Thyroid gland (tissue), 4 donors: ENCODE measurements around the gene ELL. TPM values are rescaled to one million over a fixed set of nuclear protein-coding genes. Genes with fewer than 3 reads are reported as not detected.
A peak's percentile ranks its signal among the peaks of the same experiment; 100 is the strongest.

Experiments used
- DNase-seq, 2 donors: peaks; one replicate each; pipeline ENCODE4 v3.0.0-alpha.2; 2019
- H3K27ac ChIP-seq, 3 donors: fragments of 200-600 bp; sonication (generic); 1 replicate in 2 of 3; 2 replicates in 1 of 3; pipeline ENCODE4 v1.5.1; 2016 to 2019; ENCODE audit warnings: mild to moderate bottlenecking in 1 of 3, moderate library complexity in 1 of 3
- H3K27me3 ChIP-seq: fragments of 200-600 bp; sonication (generic); one replicate; pipeline ENCODE4 v1.5.1; 2019
- H3K36me3 ChIP-seq, 2 donors: fragments of 200-600 bp; sonication (generic); one replicate each; pipeline ENCODE4 v1.5.1; 2016 to 2019
- H3K4me1 ChIP-seq, 2 donors: fragments of 200-600 bp; sonication (generic); one replicate each; pipeline ENCODE4 v1.5.1; 2017 to 2019
- H3K4me3 ChIP-seq, 3 donors: fragments of 200-600 bp; sonication (generic); replicated peaks in 1 of 3; 1 replicate in 2 of 3; 2 replicates in 1 of 3; pipeline ENCODE4 v1.5.1; 2016; ENCODE audit warnings: mild to moderate bottlenecking in 1 of 3
- H3K9me3 ChIP-seq: fragments of 200-600 bp; sonication (generic); one replicate; pipeline ENCODE4 v1.5.1; 2017
- CTCF ChIP-seq, 6 experiments: fragments of 200-600 bp in 3 of 6; fragments of 450-650 bp in 3 of 6; sonication (generic) in 3 of 6; IDR thresholded peaks; one replicate each; pipeline ENCODE4 v1.5.1; 2016 to 2019; ENCODE audit warnings: antibody characterized with exemption in 6 of 6, mild to moderate bottlenecking in 2 of 6, inconsistent platforms in 1 of 6, moderate library complexity in 1 of 6
- POLR2A ChIP-seq, 2 donors: fragments of 450-650 bp; IDR thresholded peaks; one replicate each; pipeline ENCODE4 v1.6.1; 2017; ENCODE audit warnings: antibody characterized with exemption in 2 of 2, mild to moderate bottlenecking in 2 of 2, moderate library complexity in 1 of 2
- WGBS, 2 donors: methylation state at CpG; one replicate each; pipeline ENCODE4 v1.1.5; 2017; 5-methylcytosine and 5-hydroxymethylcytosine counted together
- intact Hi-C: fragments of 100-400 bp; cut with DNase I; formaldehyde crosslinking; loops from one replicate; pipeline ENCODE4 v1.15.1; 2023
- total RNA-seq, 4 donors: library from RNA; depleted of rRNA; stranded (reverse); fragments of >200 nt; gene quantifications; one replicate each; pipeline ENCODE4 v1.2.3, GENCODE V29; 2016

Gene ELL
- total RNA-seq, 4 donors from 2014 or later = 10.8 to 31.0 (median 11.5) TPM

DNA sequence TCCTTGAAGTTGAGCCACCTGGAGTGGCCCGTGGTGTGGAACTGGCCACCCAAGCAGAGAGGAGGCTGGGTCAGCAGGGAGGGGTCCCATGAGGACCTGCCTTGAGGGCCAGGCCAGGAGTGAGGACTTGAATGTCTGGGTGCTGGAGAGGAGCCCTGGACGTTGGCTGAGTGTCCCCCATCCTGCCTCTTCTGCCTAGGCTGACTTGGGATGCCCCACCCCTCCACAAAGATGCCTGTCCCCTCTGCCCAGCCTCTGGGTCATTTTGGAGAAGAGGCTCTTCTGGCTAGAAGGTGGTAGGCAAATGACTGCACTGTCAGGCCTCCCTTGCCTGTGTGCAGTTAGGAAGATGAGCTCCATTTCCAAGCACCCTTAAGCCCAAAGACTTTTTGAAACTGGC, 100.9 kb downstream of the ELL start:
- H3K9me3 ChIP-seq = no peaks in the 10 kb centered on the region
- no peak for DNase-seq
- intact Hi-C loops = no loop called here
- TF ChIP-seq POLR2A (IDR thresholded peaks at IDR 0.05) = no peak
- TF ChIP-seq CTCF (IDR thresholded peaks at IDR 0.05) = no peak
- no peaks in the 10 kb centered on the region for H3K27me3 ChIP-seq
- no peak overlapping the region for H3K4me3 ChIP-seq
- 10 to 33% methylated on average over 1 to 2 of the region's 2 CpGs for WGBS, 2 donors
- peak overlapping the region in 1 of 3 donors; percentile 46 for H3K27ac ChIP-seq
- peaks cover 42 to 63% of the 10 kb centered on the region in 2 donors for H3K4me1 ChIP-seq
- H3K36me3 ChIP-seq = no peaks in the 10 kb centered on the region

- Histone ChIP-seq H3K9me3 (no peaks in the 10 kb centered on the region), H3K27me3 (no peaks in the 10 kb centered on the region), H3K36me3 (no peaks in the 10 kb centered on the region), H3K4me1 (peaks cover 44 to 62% of the 10 kb centered on the region in 2 donors), H3K4me3 (peak overlapping the region; percentile 14 to 66 (median 27)), H3K27ac (peak overlapping the region in 2 of 3 donors; percentile 46 to 90)
- DNase-seq = peak; percentile 48 to 58
- intact Hi-C loops = loop anchor here (10.0 kb wide), 2 partner anchors 165 to 215 kb away; partner anchors contain the start of gene RAB3A
- 1 to 3% methylated on average over 8 to 35 of the region's 97 CpGs for WGBS, 2 donors
- TF ChIP-seq CTCF (IDR thresholded peaks at IDR 0.05) = no peak
- TF ChIP-seq POLR2A (IDR thresholded peaks at IDR 0.05) = no peak
Observed at GRCh38 chr19:18419699-18420460, 102.0 kb downstream of the ELL start.

GRCh38 chr19:18419195-18419698, 102.6 kb downstream of the ELL start, which contains the start of gene SSBP4:
TSS of gene SSBP4 (plus strand) at chr19:18419398. CDS start at chr19:18419649, 251 bp downstream.
- Histone ChIP-seq H3K4me3 (peak within 1 kb of the TSS; percentile 14 to 66 (median 27)), H3K36me3 (no peaks in the 10 kb centered on the region), H3K9me3 (no peaks in the 10 kb centered on the region), H3K4me1 (peaks cover 44 to 68% of the 10 kb centered on the region in 2 donors), H3K27ac (peak within 1 kb of the TSS; percentile 5 to 90 (median 90)), H3K27me3 (no peaks in the 10 kb centered on the region)
- peak in 3 of 6 experiments; percentile 49 to 56 (median 53) for TF ChIP-seq CTCF (IDR thresholded peaks at IDR 0.05)
- peak in 1 of 2 donors; percentile 70 for TF ChIP-seq POLR2A (IDR thresholded peaks at IDR 0.05)
- WGBS, 2 donors = 0% methylated on average over 2 to 5 of the region's 80 CpGs
- peak; percentile 70 for DNase-seq
- intact Hi-C loops = loop anchor here (10.0 kb wide), 2 partner anchors 164 to 214 kb away; partner anchors contain the start of gene RAB3A

DNA sequence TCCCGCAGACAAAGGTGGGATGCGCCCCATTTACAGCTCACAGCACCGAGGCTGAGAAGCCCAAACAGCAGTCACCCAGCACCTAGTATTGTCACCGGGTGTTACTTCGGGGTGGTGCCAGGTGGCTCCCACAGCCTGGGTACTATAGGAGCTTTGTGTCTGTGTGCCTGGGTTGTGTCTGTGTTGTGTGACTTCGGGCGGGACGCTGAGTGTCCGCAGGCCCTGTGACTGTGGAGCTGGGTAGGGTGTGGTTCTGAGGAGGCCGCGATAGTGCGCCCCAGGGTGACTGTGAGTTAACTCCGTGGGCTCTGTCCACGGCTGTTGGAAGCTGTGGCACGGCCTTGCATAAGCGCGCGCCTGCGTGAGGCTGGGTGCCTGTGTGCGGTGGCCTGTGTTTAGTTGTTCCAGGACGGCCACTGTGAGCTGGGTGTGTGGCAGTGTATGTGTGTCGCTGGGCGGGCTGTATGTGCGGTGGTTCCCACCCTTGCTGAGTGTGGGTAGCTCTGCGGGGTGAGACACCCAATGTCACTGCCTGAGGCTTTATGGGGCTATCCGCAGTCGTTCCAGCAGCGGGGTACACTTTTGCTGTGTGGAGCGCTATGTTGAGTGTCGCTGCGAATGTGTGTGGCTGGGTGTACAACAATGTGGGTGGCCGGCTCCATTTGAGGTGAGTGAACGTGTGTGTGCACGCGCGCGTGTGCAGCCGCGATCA, 103.2 kb downstream of the ELL start:
- no peaks in the 10 kb centered on the region for H3K27me3 ChIP-seq
- intact Hi-C loops = loop anchor here (10.0 kb wide), 2 partner anchors 164 to 214 kb away; partner anchors contain the start of gene RAB3A
- no peaks in the 10 kb centered on the region for H3K9me3 ChIP-seq
- TF ChIP-seq POLR2A (IDR thresholded peaks at IDR 0.05) = no peak
- TF ChIP-seq CTCF (IDR thresholded peaks at IDR 0.05) = no peak
- peak; percentile 43 to 44 for DNase-seq
- peak overlapping the region in 1 of 3 donors; percentile 66 for H3K4me3 ChIP-seq
- peak overlapping the region; percentile 5 to 90 (median 90) for H3K27ac ChIP-seq
- WGBS, 2 donors = 16 to 44% methylated on average over 5 to 29 of the region's 39 CpGs
- peaks cover 44 to 65% of the 10 kb centered on the region in 2 donors for H3K4me1 ChIP-seq
- H3K36me3 ChIP-seq = no peaks in the 10 kb centered on the region
